B cell (primary cell): ENCODE results near the gene TAMALIN.

ENCODE experiments used
- CTCF ChIP-seq: fragments of 200-600 bp; IDR thresholded peaks from one replicate; pipeline ENCODE4 v1.8.0; 2022; ENCODE audit warnings: antibody characterized with exemption, mild to moderate bottlenecking
- EZH2 ChIP-seq: IDR thresholded peaks from 2 replicates; pipeline ENCODE4 v1.6.1; 2012; ENCODE audit warnings: borderline replicate concordance, low read depth, mild to moderate bottlenecking, moderate library complexity, low read length; ENCODE audit not compliant: insufficient read depth, poor library complexity, severe bottlenecking

GRCh38 chr12:52058631-52059361 lies 52.0 kb downstream of the TAMALIN start:
- TF ChIP-seq EZH2 (no peak), CTCF (no peak)
